Nephron (organoid): Measurements from ENCODE around the gene ADAMTSL3.

Experiments
- H3K27ac Mint-ChIP-seq, 3 experiments: 2 replicates each; pipeline ENCODE4 v1.8.0; 2020; ENCODE audit warnings: mixed read lengths in 3 of 3, mild to moderate bottlenecking in 2 of 3, moderate library complexity in 1 of 3
- H3K27me3 Mint-ChIP-seq: 2 replicates; pipeline ENCODE4 v1.8.0; 2021; ENCODE audit warnings: low read depth, mild to moderate bottlenecking, moderate library complexity, mixed read lengths
- H3K36me3 Mint-ChIP-seq: 2 replicates; pipeline ENCODE4 v1.8.0; 2020; ENCODE audit warnings: low read depth, mixed read lengths
- H3K4me1 Mint-ChIP-seq: 2 replicates; pipeline ENCODE4 v1.8.0; 2020; ENCODE audit warnings: mixed read lengths
- H3K4me3 Mint-ChIP-seq, 3 experiments: 2 replicates each; pipeline ENCODE4 v1.8.0; 2020; ENCODE audit warnings: mild to moderate bottlenecking in 3 of 3, mixed read lengths in 3 of 3, moderate library complexity in 2 of 3
- H3K9me3 Mint-ChIP-seq: 2 replicates; pipeline ENCODE4 v1.8.0; 2020; ENCODE audit warnings: mixed read lengths
- CTCF ChIP-seq, 3 experiments: fragments of 200-600 bp; sonication (generic); IDR thresholded peaks; one replicate each; pipeline ENCODE4 v1.5.0; 2021; ENCODE audit warnings: antibody characterized with exemption in 3 of 3; ENCODE audit not compliant: unreplicated experiment in 3 of 3

Gene ADAMTSL3

GRCh38 chr15:83914906-83915305, 261.0 kb downstream of the ADAMTSL3 start:
- Mint-ChIP-seq H3K36me3 (no peaks in the 10 kb centered on the region), H3K4me3 (no peak overlapping the region), H3K4me1 (peaks cover 25% of the 10 kb centered on the region), H3K27ac (no peak overlapping the region), H3K9me3 (peaks cover 2% of the 10 kb centered on the region), H3K27me3 (peaks cover 5% of the 10 kb centered on the region)
- no peak for TF ChIP-seq CTCF (IDR thresholded peaks at IDR 0.05; ENCODE audit: unreplicated experiment in 3 of 3)

GRCh38 chr15:83917432-83917831, 263.5 kb downstream of the ADAMTSL3 start:
- peaks cover 5% of the 10 kb centered on the region for H3K27me3 Mint-ChIP-seq
- no peak for TF ChIP-seq CTCF (IDR thresholded peaks at IDR 0.05; ENCODE audit: unreplicated experiment in 3 of 3)

GRCh38 chr15:83918011-83918410, 264.1 kb downstream of the ADAMTSL3 start:
- TF ChIP-seq CTCF (IDR thresholded peaks at IDR 0.05; ENCODE audit: unreplicated experiment in 3 of 3) = no peak
- Mint-ChIP-seq H3K27ac (no peak overlapping the region), H3K4me3 (no peak overlapping the region), H3K27me3 (peaks cover 5% of the 10 kb centered on the region), H3K36me3 (no peaks in the 10 kb centered on the region), H3K4me1 (peaks cover 30% of the 10 kb centered on the region), H3K9me3 (no peaks in the 10 kb centered on the region)

More at GRCh38 chr15:83917432-83917831, 263.5 kb downstream of the ADAMTSL3 start:
- Mint-ChIP-seq H3K9me3 (no peaks in the 10 kb centered on the region), H3K27ac (no peak overlapping the region), H3K4me1 (peaks cover 24% of the 10 kb centered on the region), H3K4me3 (no peak overlapping the region), H3K36me3 (no peaks in the 10 kb centered on the region)

GRCh38 chr15:83919319-83919830, 265.5 kb downstream of the ADAMTSL3 start:
- Mint-ChIP-seq H3K36me3 (no peaks in the 10 kb centered on the region), H3K27ac (peak overlapping the region in 2 of 3 experiments; percentile 28 to 37), H3K9me3 (no peaks in the 10 kb centered on the region), H3K4me3 (no peak overlapping the region), H3K4me1 (peaks cover 30% of the 10 kb centered on the region), H3K27me3 (peaks cover 5% of the 10 kb centered on the region)
- TF ChIP-seq CTCF (IDR thresholded peaks at IDR 0.05; ENCODE audit: unreplicated experiment in 3 of 3) = no peak

- Mint-ChIP-seq H3K27me3 (peaks cover 5% of the 10 kb centered on the region), H3K9me3 (no peaks in the 10 kb centered on the region), H3K36me3 (no peaks in the 10 kb centered on the region), H3K27ac (peak overlapping the region in 2 of 3 experiments; percentile 1 to 42), H3K4me3 (no peak overlapping the region), H3K4me1 (peaks cover 30% of the 10 kb centered on the region)
- TF ChIP-seq CTCF (IDR thresholded peaks at IDR 0.05; ENCODE audit: unreplicated experiment in 3 of 3) = no peak
Measured at GRCh38 chr15:83919978-83920510, 266.1 kb downstream of the ADAMTSL3 start.

- peaks cover 5% of the 10 kb centered on the region for H3K27me3 Mint-ChIP-seq
- TF ChIP-seq CTCF (IDR thresholded peaks at IDR 0.05; ENCODE audit: unreplicated experiment in 3 of 3) = no peak
- no peak overlapping the region for H3K27ac Mint-ChIP-seq
- no peak overlapping the region for H3K4me3 Mint-ChIP-seq
- H3K36me3 Mint-ChIP-seq = no peaks in the 10 kb centered on the region
- peaks cover 30% of the 10 kb centered on the region for H3K4me1 Mint-ChIP-seq
- no peaks in the 10 kb centered on the region for H3K9me3 Mint-ChIP-seq
Measured at GRCh38 chr15:83922649-83923294, 268.8 kb downstream of the ADAMTSL3 start.
